HepG2 (cell line): ENCODE results near the gene GFRA1. TPM values are rescaled to one million over a fixed set of nuclear protein-coding genes. Genes with fewer than 3 reads are reported as not detected.

Experiments
- ATAC-seq: fragments of 200-7000 bp; cut with Tn5 transposase; 3 replicates; pipeline ENCODE4 v1.9.1; 2020; ENCODE audit warnings: mild to moderate bottlenecking, moderate library complexity
- BruUV-seq: library from RNA; stranded (reverse); fragments of 400-500 nt; replicated peaks from 2 replicates; lab custom pipeline; 2021; lab: Mats Ljungman, UMichigan
- CTCF ChIA-PET: fragments of 300-600 bp; formaldehyde crosslinking; extraction: SDS; loops from one replicate; lab custom pipeline; 2021; ENCODE audit warnings: low total read pairs, inconsistent platforms, low intra/inter-chr PET ratio; lab: Yijun Ruan, JAX
- POLR2A ChIA-PET: fragments of 350-600 bp; sonication (Branson Sonifier 250); formaldehyde crosslinking; loops from one replicate; lab custom pipeline; 2020; ENCODE audit warnings: antibody characterized with exemption, inconsistent platforms; lab: Yijun Ruan, JAX
- DNase-seq: peaks from one replicate; pipeline ENCODE4 v3.0.0-alpha.2; 2015; ENCODE audit warnings: low spot score
- FAIRE-seq: peaks from 3 replicates; lab custom pipeline; 2011; peaks lifted over from hg19 to GRCh38; lab: Jason Lieb, UNC
- H2AFZ ChIP-seq: one replicate; pipeline ENCODE4 v1.6.1; 2011; ENCODE audit warnings: low read length, inconsistent platforms
- H3K27ac ChIP-seq: fragments of 300-600 bp; 3 replicates; pipeline ENCODE4 v1.8.0; 2011; ENCODE audit warnings: mixed run types, mild to moderate bottlenecking, mixed read lengths, low read length, inconsistent platforms; ENCODE audit not compliant: insufficient read depth; ENCODE audit errors: extremely low read length
- H3K27me3 ChIP-seq, 2 experiments: fragments of 200-600 bp in 1 of 2; 2 replicates in 1 of 2; 3 replicates in 1 of 2; pipeline versions ENCODE4 v1.6.0 to v1.8.0; 2011; ENCODE audit warnings: low read length in 2 of 2, mild to moderate bottlenecking in 2 of 2, moderate library complexity in 2 of 2, inconsistent platforms in 1 of 2; ENCODE audit not compliant: insufficient read depth in 2 of 2, control insufficient read depth in 1 of 2
- H3K36me3 ChIP-seq, 2 experiments: fragments of 200-600 bp in 1 of 2; replicated peaks in 1 of 2; 2 replicates in 1 of 2; 3 replicates in 1 of 2; pipeline versions ENCODE4 v1.5.1 to v1.8.0; 2011; ENCODE audit warnings: low read length in 2 of 2, inconsistent platforms in 1 of 2; ENCODE audit not compliant: insufficient read depth in 2 of 2, control insufficient read depth in 1 of 2
- H3K4me1 ChIP-seq: 2 replicates; pipeline ENCODE4 v1.5.1; 2012; ENCODE audit warnings: low read length, inconsistent platforms; ENCODE audit not compliant: insufficient read depth
- H3K4me2 ChIP-seq: 2 replicates; pipeline ENCODE4 v1.6.0; 2011; ENCODE audit warnings: low read depth, low read length, inconsistent platforms
- H3K4me3 ChIP-seq, 3 experiments: fragments of 200-600 bp in 1 of 3; sonication (generic), shearing (Covaris generic) in 1 of 3; replicated peaks in 1 of 3; 2 replicates each; pipeline ENCODE4 v1.5.1; 2011 to 2016; ENCODE audit warnings: low read length in 3 of 3, inconsistent platforms in 2 of 3, low read depth in 2 of 3, mild to moderate bottlenecking in 2 of 3, control low read depth in 1 of 3, mixed read lengths in 1 of 3; ENCODE audit not compliant: insufficient read depth in 1 of 3
- H3K79me2 ChIP-seq: one replicate; pipeline ENCODE4 v1.6.1; 2011; ENCODE audit warnings: low read length, inconsistent platforms; ENCODE audit not compliant: insufficient read depth
- H3K9ac ChIP-seq: 2 replicates; pipeline ENCODE4 v1.6.0; 2011; ENCODE audit warnings: mild to moderate bottlenecking, low read depth, low read length, inconsistent platforms; ENCODE audit not compliant: insufficient read depth
- H3K9me3 ChIP-seq: 2 replicates; pipeline ENCODE4 v1.5.1; 2012; ENCODE audit warnings: mild to moderate bottlenecking, low read length
- H4K20me1 ChIP-seq: 2 replicates; pipeline ENCODE4 v1.6.0; 2011; ENCODE audit warnings: inconsistent platforms, mild to moderate bottlenecking, low read length, moderate library complexity; ENCODE audit not compliant: insufficient read depth
- HNRNPL ChIP-seq: fragments of 200-400 bp; formaldehyde crosslinking; IDR thresholded peaks from 2 replicates; pipeline ENCODE4 v1.6.1; 2017; ENCODE audit warnings: mild to moderate bottlenecking, low read depth, low read length
- KLF12 ChIP-seq: sonication (generic); formaldehyde crosslinking; IDR thresholded peaks from 2 replicates; pipeline ENCODE4 v1.4.0; 2020; ENCODE audit warnings: missing genetic modification reagents, borderline replicate concordance
- KLF13 ChIP-seq: sonication (generic); formaldehyde crosslinking; IDR thresholded peaks from 2 replicates; pipeline ENCODE4 v1.4.0; 2020; ENCODE audit warnings: mild to moderate bottlenecking, missing genetic modification reagents
- NFE2L2 ChIP-seq: fragments of 150-350 bp; IDR thresholded peaks from 2 replicates; pipeline ENCODE4 v1.6.1; 2014; ENCODE audit warnings: low read length
- POLR2G ChIP-seq: fragments of 200-400 bp; formaldehyde crosslinking; IDR thresholded peaks from 2 replicates; pipeline ENCODE4 v1.6.1; 2018; ENCODE audit warnings: mild to moderate bottlenecking, low read depth, low read length, moderate library complexity
- STAT6 ChIP-seq: sonication (generic); formaldehyde crosslinking; IDR thresholded peaks from 2 replicates; pipeline ENCODE4 v1.4.0; 2020; ENCODE audit warnings: missing genetic modification reagents, mild to moderate bottlenecking, borderline replicate concordance
- TP53 ChIP-seq: sonication (generic); formaldehyde crosslinking; conservative IDR thresholded peaks from 2 replicates; pipeline ENCODE4 v1.4.0; 2020; ENCODE audit warnings: missing genetic modification reagents
- XRCC5 ChIP-seq: fragments of 200-400 bp; formaldehyde crosslinking; optimal IDR thresholded peaks from 2 replicates; pipeline ENCODE3; 2017; ENCODE audit warnings: mild to moderate bottlenecking, low read length
- ZNF18 ChIP-seq: sonication (generic); formaldehyde crosslinking; IDR thresholded peaks from 2 replicates; pipeline ENCODE4 v1.8.0; 2022; ENCODE audit warnings: mild to moderate bottlenecking, missing genetic modification reagents; ENCODE audit not compliant: insufficient replicate concordance
- ZNF549 ChIP-seq: sonication (generic); formaldehyde crosslinking; IDR thresholded peaks from 2 replicates; pipeline ENCODE4 v1.5.0; 2020; ENCODE audit warnings: missing genetic modification reagents
- ZNF761 ChIP-seq: sonication (generic); formaldehyde crosslinking; conservative IDR thresholded peaks from 2 replicates; pipeline ENCODE4 v1.4.0; 2020; ENCODE audit warnings: mild to moderate bottlenecking, missing genetic modification reagents
- ZNF800 ChIP-seq: sonication (generic); formaldehyde crosslinking; IDR thresholded peaks from 2 replicates; pipeline ENCODE4 v1.4.0; 2020; ENCODE audit warnings: missing genetic modification reagents
- ZNF878 ChIP-seq: sonication (generic); formaldehyde crosslinking; IDR thresholded peaks from 2 replicates; pipeline ENCODE4 v1.8.1; 2023; ENCODE audit warnings: mild to moderate bottlenecking, missing genetic modification reagents, moderate library complexity
- ZSCAN22 ChIP-seq: sonication (generic); formaldehyde crosslinking; IDR thresholded peaks from 2 replicates; pipeline ENCODE4 v1.4.0; 2020; ENCODE audit warnings: mild to moderate bottlenecking, missing genetic modification reagents
- WGBS: methylation state at CpG from one replicate; pipeline ENCODE4 v1.1.6; 2017; ENCODE audit warnings: low lambda C conversion rate; 5-methylcytosine and 5-hydroxymethylcytosine counted together
- in situ Hi-C: cut with HindIII; loops from 2 replicates; pipeline ENCODE4 v1.10.0; 2017; ENCODE audit warnings: low pct_unique_long_range_greater_than_20kb; ENCODE audit not compliant: extremely low pct_ligation_motif_present
- intact Hi-C: fragments of 100-400 bp; cut with micrococcal nuclease; formaldehyde crosslinking; loops from one replicate; pipeline ENCODE4 v1.10.0; 2022; ENCODE audit not compliant: unreplicated experiment
- polyA plus RNA-seq, 8 experiments: library from polyadenylated mRNA; depleted of rRNA in 3 of 8; stranded (reverse) in 7 of 8; unstranded in 1 of 8; fragments of >200 nt; fragmentation: Illumina TruSeq in 4 of 8; extraction: Trizol in 4 of 8; gene quantifications; 2 replicates each; pipeline versions ENCODE4 v1.2.1 to v1.2.3, GENCODE V29; 2011 to 2016; ENCODE audit warnings: low read depth in 4 of 8, missing spikeins in 1 of 8, mixed read lengths in 1 of 8; ENCODE audit not compliant: insufficient read depth in 1 of 8
- total RNA-seq, 5 experiments: library from RNA; depleted of rRNA; stranded (reverse); fragments of >200 nt; fragmentation: Illumina TruSeq; extraction: Trizol; gene quantifications; 2 replicates each; pipeline ENCODE4 v1.2.3, GENCODE V29; 2016; ENCODE audit warnings: low read depth in 1 of 5

The GFRA1 gene
- total and polyA plus RNA-seq, 2 of the 13 experiments (the other 11 are each of a cell fraction or from before 2014, with no cell fraction given) = not detected

- no peak for TF ChIP-seq ZNF800
- no peak for TF ChIP-seq ZSCAN22 (CRISPR knock-in tag)
- no peak for TF ChIP-seq ZNF18
Measured at GRCh38 chr10:116134322-116134721, 138.7 kb downstream of the GFRA1 start (continued).

- Histone ChIP-seq H3K79me2 (no peaks in the 10 kb centered on the region), H4K20me1 (no peaks in the 10 kb centered on the region), H3K4me3 (no peak overlapping the region), H3K27me3 (no peaks in the 10 kb centered on the region), H3K9ac (no peak overlapping the region), H3K4me2 (no peak overlapping the region), H3K9me3 (no peaks in the 10 kb centered on the region), H3K36me3 (no peaks in the 10 kb centered on the region), H2AFZ (no peak overlapping the region), H3K27ac (no peak overlapping the region), H3K4me1 (no peaks in the 10 kb centered on the region)
- POLR2A ChIA-PET = no interaction called here
- intact Hi-C loops = no loop called here
- no TSS peak for BruUV-seq
- DNase-seq = no peak
- no peak for ATAC-seq
- in situ Hi-C loops = no loop called here
- CTCF ChIA-PET = no interaction called here
- FAIRE-seq = no peak
- WGBS = 24% methylated on average over 7 of the region's 7 CpGs
- TF ChIP-seq POLR2G (no peak), STAT6 (CRISPR knock-in tag) (no peak), NFE2L2 (no peak), ZNF878 (CRISPR knock-in tag) (no peak), TP53 (CRISPR knock-in tag) (no peak), ZNF761 (CRISPR knock-in tag) (no peak), XRCC5 (no peak), HNRNPL (no peak), KLF12 (CRISPR knock-in tag) (no peak), ZNF549 (CRISPR knock-in tag) (no peak), KLF13 (no peak)
Measured at GRCh38 chr10:116133634-116134033, 139.4 kb downstream of the GFRA1 start.
